Vagina (tissue), 2 donors: Measurements from ENCODE around the gene CDC45.

Experiments
- POLR2AphosphoS5 ChIP-seq, 2 donors: sonication (generic); formaldehyde crosslinking; IDR thresholded peaks; one replicate each; pipeline ENCODE4 v1.9.0; 2017; ENCODE audit warnings: antibody characterized with exemption in 2 of 2, mild to moderate bottlenecking in 2 of 2, low read depth in 1 of 2; ENCODE audit not compliant: insufficient read depth in 1 of 2
- TF ChIP-seq, protein P1 (sequence below), 3 experiments: fragments of 450-650 bp in 2 of 3; fragments of 200-600 bp in 1 of 3; sonication (generic) in 1 of 3; IDR thresholded peaks; one replicate each; pipeline ENCODE4 v1.5.1; 2017 to 2019; ENCODE audit warnings: antibody characterized with exemption in 3 of 3, mild to moderate bottlenecking in 2 of 3, moderate library complexity in 2 of 3

DNA sequence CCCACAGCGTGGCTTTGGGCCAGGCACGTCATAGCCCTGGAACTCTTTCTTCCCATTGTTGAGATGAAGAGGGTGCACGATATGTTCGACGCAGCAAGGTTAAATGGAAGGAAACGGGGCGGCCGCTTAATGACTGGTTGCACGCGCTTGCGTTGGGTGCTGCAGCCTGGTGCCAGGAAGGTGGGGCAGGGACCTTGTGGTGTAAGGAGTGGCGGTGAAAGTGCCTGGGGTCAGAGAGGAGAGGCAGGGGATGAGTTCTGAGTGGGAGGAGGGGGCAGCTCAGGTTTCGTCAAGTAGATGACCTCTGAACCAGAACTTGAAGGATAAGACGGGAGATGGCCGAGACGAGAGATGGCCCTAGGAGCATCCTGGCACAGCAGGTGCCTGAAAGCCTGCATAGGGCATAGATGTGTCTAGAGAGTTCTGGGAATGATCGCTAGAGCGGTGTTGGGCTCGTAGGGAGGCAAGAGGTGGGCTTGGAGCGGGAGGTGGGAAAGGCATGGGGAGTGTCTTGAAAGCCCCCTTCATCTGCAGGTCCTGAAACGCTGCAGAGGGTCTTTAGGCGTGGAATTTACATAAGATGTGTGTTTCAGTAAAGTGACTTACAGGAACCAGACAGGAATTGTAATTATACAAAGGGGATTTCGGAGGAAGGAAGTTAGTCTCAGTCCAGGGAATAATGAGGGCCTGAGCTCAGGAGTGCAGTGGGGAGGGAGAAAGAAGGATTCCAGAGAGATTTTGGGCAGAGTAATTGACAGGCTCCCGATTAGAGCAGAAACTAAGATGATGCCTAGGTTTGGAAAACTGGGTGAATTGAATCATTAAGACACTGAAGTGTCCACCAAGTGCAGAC is 87.7 kb downstream of the CDC45 start:
- TF ChIP-seq, protein P1, sequence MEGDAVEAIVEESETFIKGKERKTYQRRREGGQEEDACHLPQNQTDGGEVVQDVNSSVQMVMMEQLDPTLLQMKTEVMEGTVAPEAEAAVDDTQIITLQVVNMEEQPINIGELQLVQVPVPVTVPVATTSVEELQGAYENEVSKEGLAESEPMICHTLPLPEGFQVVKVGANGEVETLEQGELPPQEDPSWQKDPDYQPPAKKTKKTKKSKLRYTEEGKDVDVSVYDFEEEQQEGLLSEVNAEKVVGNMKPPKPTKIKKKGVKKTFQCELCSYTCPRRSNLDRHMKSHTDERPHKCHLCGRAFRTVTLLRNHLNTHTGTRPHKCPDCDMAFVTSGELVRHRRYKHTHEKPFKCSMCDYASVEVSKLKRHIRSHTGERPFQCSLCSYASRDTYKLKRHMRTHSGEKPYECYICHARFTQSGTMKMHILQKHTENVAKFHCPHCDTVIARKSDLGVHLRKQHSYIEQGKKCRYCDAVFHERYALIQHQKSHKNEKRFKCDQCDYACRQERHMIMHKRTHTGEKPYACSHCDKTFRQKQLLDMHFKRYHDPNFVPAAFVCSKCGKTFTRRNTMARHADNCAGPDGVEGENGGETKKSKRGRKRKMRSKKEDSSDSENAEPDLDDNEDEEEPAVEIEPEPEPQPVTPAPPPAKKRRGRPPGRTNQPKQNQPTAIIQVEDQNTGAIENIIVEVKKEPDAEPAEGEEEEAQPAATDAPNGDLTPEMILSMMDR (IDR thresholded peaks at IDR 0.05) = no peak
- no peak for TF ChIP-seq POLR2AphosphoS5 (IDR thresholded peaks at IDR 0.05; ENCODE audit: insufficient read depth in 1 of 2, low read depth in 1 of 2)
